HG02763 (cell line): ENCODE measurements around the gene EIF3L.
"Not testable (repeated sequence)": the region's sequence is repeated elsewhere in the genome, so short reads cannot be mapped to it uniquely, and the experiment has no call there.

Experiments used
- ATAC-seq: cut with Tn5 transposase; IDR thresholded peaks from one replicate; pipeline ENCODE4 v1.9.1; 2021; ENCODE audit warnings: mild to moderate bottlenecking, moderate library complexity; ENCODE audit not compliant: unreplicated experiment

Gene EIF3L

GRCh38 chr22:37849089-37849751, at the start of gene EIF3L:
TSS of gene EIF3L (plus strand) at chr22:37849419. CDS start at chr22:37849450, 31 bp downstream.
- ATAC-seq, result peak; percentile 62

- not testable (repeated sequence) for ATAC-seq
These were observed 49.2 kb upstream of the EIF3L start for GRCh38 chr22:37799979-37800378.

- ATAC-seq, result no peak
These were observed 47.3 kb upstream of the EIF3L start for GRCh38 chr22:37801946-37802309.

- no peak for ATAC-seq
These were observed 46.7 kb upstream of the EIF3L start for GRCh38 chr22:37802310-37803194.

- no peak for ATAC-seq
These were observed 46.0 kb upstream of the EIF3L start for GRCh38 chr22:37803195-37803638.

GRCh38 chr22:37803639-37804351, 45.4 kb upstream of the EIF3L start:
- no peak for ATAC-seq

GRCh38 chr22:37804352-37804880, 44.8 kb upstream of the EIF3L start:
- no peak for ATAC-seq

GRCh38 chr22:37804881-37805809, 44.1 kb upstream of the EIF3L start:
- ATAC-seq, result no peak

GRCh38 chr22:37805810-37806277, 43.4 kb upstream of the EIF3L start:
- no peak for ATAC-seq

GRCh38 chr22:37806409-37807333, 42.5 kb upstream of the EIF3L start:
- no peak for ATAC-seq

- peak; percentile 85 for ATAC-seq
These were observed 41.6 kb upstream of the EIF3L start, which contains the start of gene GCAT for GRCh38 chr22:37807410-37808293. TSS of gene GCAT (plus strand) at chr22:37807934. CDS start at chr22:37807968, 34 bp downstream.

GRCh38 chr22:37808294-37808657, 40.9 kb upstream of the EIF3L start:
- ATAC-seq, result no peak

- ATAC-seq, result no peak
These were observed 39.4 kb upstream of the EIF3L start for GRCh38 chr22:37809672-37810333.

GRCh38 chr22:37811867-37812266, 37.4 kb upstream of the EIF3L start:
- no peak for ATAC-seq

GRCh38 chr22:37812869-37813678, 36.1 kb upstream of the EIF3L start:
- no peak for ATAC-seq

- no peak for ATAC-seq
These were observed 33.6 kb upstream of the EIF3L start for GRCh38 chr22:37815593-37815992.
